HepG2 (cell line): Measurements from ENCODE around the gene SERINC5. TPM values are rescaled to one million over a fixed set of nuclear protein-coding genes. Genes with fewer than 3 reads are reported as not detected.

Source experiments
- ATAC-seq: fragments of 200-7000 bp; cut with Tn5 transposase; 3 replicates; pipeline ENCODE4 v1.9.1; 2020; ENCODE audit warnings: mild to moderate bottlenecking, moderate library complexity
- BruUV-seq: library from RNA; stranded (reverse); fragments of 400-500 nt; replicated peaks from 2 replicates; lab custom pipeline; 2021; lab: Mats Ljungman, UMichigan
- CTCF ChIA-PET: fragments of 300-600 bp; formaldehyde crosslinking; extraction: SDS; loops from one replicate; lab custom pipeline; 2021; ENCODE audit warnings: low total read pairs, inconsistent platforms, low intra/inter-chr PET ratio; lab: Yijun Ruan, JAX
- POLR2A ChIA-PET: fragments of 350-600 bp; sonication (Branson Sonifier 250); formaldehyde crosslinking; loops from one replicate; lab custom pipeline; 2020; ENCODE audit warnings: antibody characterized with exemption, inconsistent platforms; lab: Yijun Ruan, JAX
- DNase-seq: peaks from one replicate; pipeline ENCODE4 v3.0.0-alpha.2; 2015; ENCODE audit warnings: low spot score
- FAIRE-seq: peaks from 3 replicates; lab custom pipeline; 2011; peaks lifted over from hg19 to GRCh38; lab: Jason Lieb, UNC
- H2AFZ ChIP-seq: one replicate; pipeline ENCODE4 v1.6.1; 2011; ENCODE audit warnings: low read length, inconsistent platforms
- H3K27ac ChIP-seq: fragments of 300-600 bp; 3 replicates; pipeline ENCODE4 v1.8.0; 2011; ENCODE audit warnings: mixed run types, mild to moderate bottlenecking, mixed read lengths, low read length, inconsistent platforms; ENCODE audit not compliant: insufficient read depth; ENCODE audit errors: extremely low read length
- H3K27me3 ChIP-seq, 2 experiments: fragments of 200-600 bp in 1 of 2; 2 replicates in 1 of 2; 3 replicates in 1 of 2; pipeline versions ENCODE4 v1.6.0 to v1.8.0; 2011; ENCODE audit warnings: low read length in 2 of 2, mild to moderate bottlenecking in 2 of 2, moderate library complexity in 2 of 2, inconsistent platforms in 1 of 2; ENCODE audit not compliant: insufficient read depth in 2 of 2, control insufficient read depth in 1 of 2
- H3K36me3 ChIP-seq, 2 experiments: fragments of 200-600 bp in 1 of 2; replicated peaks in 1 of 2; 2 replicates in 1 of 2; 3 replicates in 1 of 2; pipeline versions ENCODE4 v1.5.1 to v1.8.0; 2011; ENCODE audit warnings: low read length in 2 of 2, inconsistent platforms in 1 of 2; ENCODE audit not compliant: insufficient read depth in 2 of 2, control insufficient read depth in 1 of 2
- H3K4me1 ChIP-seq: 2 replicates; pipeline ENCODE4 v1.5.1; 2012; ENCODE audit warnings: low read length, inconsistent platforms; ENCODE audit not compliant: insufficient read depth
- H3K4me2 ChIP-seq: 2 replicates; pipeline ENCODE4 v1.6.0; 2011; ENCODE audit warnings: low read depth, low read length, inconsistent platforms
- H3K4me3 ChIP-seq, 3 experiments: fragments of 200-600 bp in 1 of 3; sonication (generic), shearing (Covaris generic) in 1 of 3; replicated peaks in 1 of 3; 2 replicates each; pipeline ENCODE4 v1.5.1; 2011 to 2016; ENCODE audit warnings: low read length in 3 of 3, inconsistent platforms in 2 of 3, low read depth in 2 of 3, mild to moderate bottlenecking in 2 of 3, control low read depth in 1 of 3, mixed read lengths in 1 of 3; ENCODE audit not compliant: insufficient read depth in 1 of 3
- H3K79me2 ChIP-seq: one replicate; pipeline ENCODE4 v1.6.1; 2011; ENCODE audit warnings: low read length, inconsistent platforms; ENCODE audit not compliant: insufficient read depth
- H3K9ac ChIP-seq: 2 replicates; pipeline ENCODE4 v1.6.0; 2011; ENCODE audit warnings: mild to moderate bottlenecking, low read depth, low read length, inconsistent platforms; ENCODE audit not compliant: insufficient read depth
- H3K9me3 ChIP-seq: 2 replicates; pipeline ENCODE4 v1.5.1; 2012; ENCODE audit warnings: mild to moderate bottlenecking, low read length
- H4K20me1 ChIP-seq: 2 replicates; pipeline ENCODE4 v1.6.0; 2011; ENCODE audit warnings: inconsistent platforms, mild to moderate bottlenecking, low read length, moderate library complexity; ENCODE audit not compliant: insufficient read depth
- AKAP8 ChIP-seq: sonication (generic); formaldehyde crosslinking; IDR thresholded peaks from 2 replicates; pipeline ENCODE4 v1.5.1; 2020; ENCODE audit warnings: mild to moderate bottlenecking, missing genetic modification reagents
- CEBPB ChIP-seq: IDR thresholded peaks from 2 replicates; pipeline ENCODE4 v1.6.1; 2011; ENCODE audit warnings: low read depth, low read length, improper control_type of control experiment, borderline replicate concordance
- CHCHD3 ChIP-seq: sonication (generic); formaldehyde crosslinking; IDR thresholded peaks from 2 replicates; pipeline ENCODE4 v1.8.0; 2022; ENCODE audit warnings: mild to moderate bottlenecking, missing genetic modification reagents, moderate library complexity
- DNMT3B ChIP-seq: conservative IDR thresholded peaks from 2 replicates; pipeline ENCODE4 v1.6.1; 2016; ENCODE audit warnings: missing biosample characterization, control low read depth
- PTBP1 ChIP-seq: fragments of 200-400 bp; formaldehyde crosslinking; IDR thresholded peaks from 2 replicates; pipeline ENCODE4 v1.6.1; 2018; ENCODE audit warnings: low read length, low read depth; ENCODE audit not compliant: poor library complexity, severe bottlenecking
- SP1 ChIP-seq, 2 experiments: fragments of 450-650 bp in 1 of 2; sonication (generic) in 1 of 2; formaldehyde crosslinking in 1 of 2; IDR thresholded peaks; 2 replicates each; pipeline versions ENCODE4 v1.4.0 to v1.6.1; 2016 to 2020; ENCODE audit warnings: missing genetic modification reagents in 1 of 2
- ZFY ChIP-seq: sonication (generic); formaldehyde crosslinking; IDR thresholded peaks from 2 replicates; pipeline ENCODE4 v1.4.0; 2020; ENCODE audit warnings: missing genetic modification reagents
- ZFYVE20 ChIP-seq: sonication (generic); formaldehyde crosslinking; IDR thresholded peaks from 2 replicates; pipeline ENCODE4 v1.8.0; 2023; ENCODE audit warnings: low read depth, mild to moderate bottlenecking, moderate library complexity, missing genetic modification reagents, borderline replicate concordance
- ZNF547 ChIP-seq: sonication (generic); formaldehyde crosslinking; IDR thresholded peaks from 2 replicates; pipeline ENCODE4 v1.5.1; 2020; ENCODE audit warnings: mild to moderate bottlenecking, missing genetic modification reagents
- ZNF678 ChIP-seq: sonication (generic); formaldehyde crosslinking; IDR thresholded peaks from 2 replicates; pipeline ENCODE4 v1.4.0; 2020; ENCODE audit warnings: mild to moderate bottlenecking, missing genetic modification reagents
- ZNF891 ChIP-seq: sonication (generic); formaldehyde crosslinking; IDR thresholded peaks from 2 replicates; pipeline ENCODE4 v1.5.0; 2020; ENCODE audit warnings: mild to moderate bottlenecking, missing genetic modification reagents
- ZSCAN30 ChIP-seq: sonication (generic); formaldehyde crosslinking; IDR thresholded peaks from 2 replicates; pipeline ENCODE4 v1.5.0; 2020; ENCODE audit warnings: mild to moderate bottlenecking, missing genetic modification reagents
- in situ Hi-C: cut with HindIII; loops from 2 replicates; pipeline ENCODE4 v1.10.0; 2017; ENCODE audit warnings: low pct_unique_long_range_greater_than_20kb; ENCODE audit not compliant: extremely low pct_ligation_motif_present
- intact Hi-C: fragments of 100-400 bp; cut with micrococcal nuclease; formaldehyde crosslinking; loops from one replicate; pipeline ENCODE4 v1.10.0; 2022; ENCODE audit not compliant: unreplicated experiment
- polyA plus RNA-seq, 8 experiments: library from polyadenylated mRNA; depleted of rRNA in 3 of 8; stranded (reverse) in 7 of 8; unstranded in 1 of 8; fragments of >200 nt; fragmentation: Illumina TruSeq in 4 of 8; extraction: Trizol in 4 of 8; gene quantifications; 2 replicates each; pipeline versions ENCODE4 v1.2.1 to v1.2.3, GENCODE V29; 2011 to 2016; ENCODE audit warnings: low read depth in 4 of 8, missing spikeins in 1 of 8, mixed read lengths in 1 of 8; ENCODE audit not compliant: insufficient read depth in 1 of 8
- total RNA-seq, 5 experiments: library from RNA; depleted of rRNA; stranded (reverse); fragments of >200 nt; fragmentation: Illumina TruSeq; extraction: Trizol; gene quantifications; 2 replicates each; pipeline ENCODE4 v1.2.3, GENCODE V29; 2016; ENCODE audit warnings: low read depth in 1 of 5
- TF ChIP-seq, protein P1 (sequence below): sonication (generic); formaldehyde crosslinking; IDR thresholded peaks from 2 replicates; pipeline ENCODE4 v1.5.1; 2020; ENCODE audit warnings: mild to moderate bottlenecking, missing genetic modification reagents, borderline replicate concordance
- TF ChIP-seq, protein P2 (sequence below): sonication (generic); formaldehyde crosslinking; IDR thresholded peaks from 2 replicates; pipeline ENCODE4 v1.5.0; 2020; ENCODE audit warnings: missing genetic modification reagents
- TF ChIP-seq, protein P3 (sequence below): sonication (generic); formaldehyde crosslinking; IDR thresholded peaks from 2 replicates; pipeline ENCODE4 v1.4.0; 2020; ENCODE audit warnings: missing genetic modification reagents, borderline replicate concordance
- TF ChIP-seq, protein P4 (sequence below): sonication (generic); formaldehyde crosslinking; IDR thresholded peaks from 2 replicates; pipeline ENCODE4 v1.5.0; 2020; ENCODE audit warnings: missing genetic modification reagents

The SERINC5 gene
- total and polyA plus RNA-seq, 2 of the 13 experiments (the other 11 are each of a cell fraction or from before 2014, with no cell fraction given): 17.3 to 22.8 TPM

DNA sequence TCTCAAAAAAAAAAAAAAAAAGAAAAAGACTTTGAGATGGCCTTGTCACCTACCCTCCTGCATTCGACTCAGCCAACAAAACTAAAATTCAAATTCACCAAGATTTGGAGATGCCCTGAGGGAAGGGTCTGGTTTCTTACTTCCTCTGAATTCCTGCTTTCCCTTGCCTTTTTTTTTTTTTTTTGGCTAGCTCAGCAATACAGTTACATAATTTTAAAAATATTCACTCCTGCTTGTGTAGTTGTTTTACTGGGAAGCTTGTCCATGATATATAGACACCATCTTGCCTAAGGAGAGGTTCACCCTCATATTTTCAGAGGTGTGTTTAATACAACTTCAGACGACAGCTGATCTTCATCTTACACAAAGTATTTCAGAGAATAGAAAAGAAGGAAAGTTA is 21.3 kb upstream of the SERINC5 start (continued):
- TF ChIP-seq, protein P1, sequence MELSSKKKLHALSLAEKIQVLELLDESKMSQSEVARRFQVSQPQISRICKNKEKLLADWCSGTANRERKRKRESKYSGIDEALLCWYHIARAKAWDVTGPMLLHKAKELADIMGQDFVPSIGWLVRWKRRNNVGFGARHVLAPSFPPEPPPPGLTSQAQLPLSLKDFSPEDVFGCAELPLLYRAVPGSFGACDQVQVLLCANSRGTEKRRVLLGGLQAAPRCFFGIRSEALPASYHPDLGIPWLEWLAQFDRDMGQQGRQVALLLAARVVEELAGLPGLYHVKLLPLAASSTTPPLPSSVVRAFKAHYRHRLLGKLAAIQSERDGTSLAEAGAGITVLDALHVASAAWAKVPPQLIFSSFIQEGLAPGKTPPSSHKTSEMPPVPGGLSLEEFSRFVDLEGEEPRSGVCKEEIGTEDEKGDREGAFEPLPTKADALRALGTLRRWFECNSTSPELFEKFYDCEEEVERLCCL (CRISPR knock-in tag): no peak
- no peak for TF ChIP-seq ZNF678 (CRISPR knock-in tag)

DNA sequence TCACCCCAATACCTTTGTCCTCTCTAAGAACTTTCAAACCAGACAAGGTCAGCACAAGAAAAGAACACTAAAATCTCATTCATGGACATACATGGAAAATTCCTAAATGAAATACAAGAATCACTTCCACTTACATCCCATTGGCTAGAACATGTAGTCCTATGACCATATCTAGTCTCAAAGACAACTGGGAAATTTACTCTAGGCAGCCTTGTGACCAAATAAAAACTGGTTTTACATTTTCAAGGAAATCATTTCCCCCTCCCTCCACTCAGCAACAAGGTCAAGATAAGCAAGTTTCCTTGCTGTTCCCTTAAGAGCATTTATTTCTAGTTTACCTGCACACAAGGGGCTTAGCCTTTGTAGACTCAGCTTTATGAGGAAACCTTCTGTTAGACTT is 20.3 kb upstream of the SERINC5 start:
- Histone ChIP-seq H3K27ac (no peak overlapping the region), H4K20me1 (no peaks in the 10 kb centered on the region), H3K4me3 (no peak overlapping the region), H3K4me2 (no peak overlapping the region), H3K4me1 (0 out of 2 replicates have a peak, but pooled peaks cover 5% of the 10 kb centered on the region), H3K79me2 (no peaks in the 10 kb centered on the region), H3K36me3 (no peaks in the 10 kb centered on the region), H3K9ac (no peak overlapping the region), H2AFZ (no peak overlapping the region), H3K27me3 (no peaks in the 10 kb centered on the region), H3K9me3 (no peaks in the 10 kb centered on the region)
- no peak for FAIRE-seq
- ATAC-seq: no peak
- CTCF ChIA-PET: interaction anchor here (2.7 kb wide), 1 partner anchor 185 kb away, joined by 22 read pairs; no protein-coding TSS in a partner anchor
- POLR2A ChIA-PET: no interaction called here
- in situ Hi-C loops (no loop called here), intact Hi-C loops (no loop called here)
- BruUV-seq: no TSS peak
- no peak for DNase-seq
- no peak for TF ChIP-seq DNMT3B (CRISPR knock-in tag)
- TF ChIP-seq, protein P2, sequence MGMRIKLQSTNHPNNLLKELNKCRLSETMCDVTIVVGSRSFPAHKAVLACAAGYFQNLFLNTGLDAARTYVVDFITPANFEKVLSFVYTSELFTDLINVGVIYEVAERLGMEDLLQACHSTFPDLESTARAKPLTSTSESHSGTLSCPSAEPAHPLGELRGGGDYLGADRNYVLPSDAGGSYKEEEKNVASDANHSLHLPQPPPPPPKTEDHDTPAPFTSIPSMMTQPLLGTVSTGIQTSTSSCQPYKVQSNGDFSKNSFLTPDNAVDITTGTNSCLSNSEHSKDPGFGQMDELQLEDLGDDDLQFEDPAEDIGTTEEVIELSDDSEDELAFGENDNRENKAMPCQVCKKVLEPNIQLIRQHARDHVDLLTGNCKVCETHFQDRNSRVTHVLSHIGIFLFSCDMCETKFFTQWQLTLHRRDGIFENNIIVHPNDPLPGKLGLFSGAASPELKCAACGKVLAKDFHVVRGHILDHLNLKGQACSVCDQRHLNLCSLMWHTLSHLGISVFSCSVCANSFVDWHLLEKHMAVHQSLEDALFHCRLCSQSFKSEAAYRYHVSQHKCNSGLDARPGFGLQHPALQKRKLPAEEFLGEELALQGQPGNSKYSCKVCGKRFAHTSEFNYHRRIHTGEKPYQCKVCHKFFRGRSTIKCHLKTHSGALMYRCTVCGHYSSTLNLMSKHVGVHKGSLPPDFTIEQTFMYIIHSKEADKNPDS: no peak
- no peak for TF ChIP-seq ZFYVE20 (CRISPR knock-in tag)
- TF ChIP-seq ZNF891 (CRISPR knock-in tag): no peak
- TF ChIP-seq AKAP8 (CRISPR knock-in tag): no peak
- TF ChIP-seq ZSCAN30: no peak
- TF ChIP-seq ZFY (CRISPR knock-in tag): no peak
- TF ChIP-seq CHCHD3: no peak
- TF ChIP-seq, protein P3, sequence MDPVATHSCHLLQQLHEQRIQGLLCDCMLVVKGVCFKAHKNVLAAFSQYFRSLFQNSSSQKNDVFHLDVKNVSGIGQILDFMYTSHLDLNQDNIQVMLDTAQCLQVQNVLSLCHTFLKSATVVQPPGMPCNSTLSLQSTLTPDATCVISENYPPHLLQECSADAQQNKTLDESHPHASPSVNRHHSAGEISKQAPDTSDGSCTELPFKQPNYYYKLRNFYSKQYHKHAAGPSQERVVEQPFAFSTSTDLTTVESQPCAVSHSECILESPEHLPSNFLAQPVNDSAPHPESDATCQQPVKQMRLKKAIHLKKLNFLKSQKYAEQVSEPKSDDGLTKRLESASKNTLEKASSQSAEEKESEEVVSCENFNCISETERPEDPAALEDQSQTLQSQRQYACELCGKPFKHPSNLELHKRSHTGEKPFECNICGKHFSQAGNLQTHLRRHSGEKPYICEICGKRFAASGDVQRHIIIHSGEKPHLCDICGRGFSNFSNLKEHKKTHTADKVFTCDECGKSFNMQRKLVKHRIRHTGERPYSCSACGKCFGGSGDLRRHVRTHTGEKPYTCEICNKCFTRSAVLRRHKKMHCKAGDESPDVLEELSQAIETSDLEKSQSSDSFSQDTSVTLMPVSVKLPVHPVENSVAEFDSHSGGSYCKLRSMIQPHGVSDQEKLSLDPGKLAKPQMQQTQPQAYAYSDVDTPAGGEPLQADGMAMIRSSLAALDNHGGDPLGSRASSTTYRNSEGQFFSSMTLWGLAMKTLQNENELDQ (CRISPR knock-in tag): no peak
- TF ChIP-seq SP1 (IDR thresholded peaks at IDR 0.05): no peak
- no peak for TF ChIP-seq SP1 (CRISPR knock-in tag; IDR thresholded peaks at IDR 0.05)
- no peak for TF ChIP-seq CEBPB
- TF ChIP-seq ZNF547 (CRISPR knock-in tag): no peak
- TF ChIP-seq, protein P4, sequence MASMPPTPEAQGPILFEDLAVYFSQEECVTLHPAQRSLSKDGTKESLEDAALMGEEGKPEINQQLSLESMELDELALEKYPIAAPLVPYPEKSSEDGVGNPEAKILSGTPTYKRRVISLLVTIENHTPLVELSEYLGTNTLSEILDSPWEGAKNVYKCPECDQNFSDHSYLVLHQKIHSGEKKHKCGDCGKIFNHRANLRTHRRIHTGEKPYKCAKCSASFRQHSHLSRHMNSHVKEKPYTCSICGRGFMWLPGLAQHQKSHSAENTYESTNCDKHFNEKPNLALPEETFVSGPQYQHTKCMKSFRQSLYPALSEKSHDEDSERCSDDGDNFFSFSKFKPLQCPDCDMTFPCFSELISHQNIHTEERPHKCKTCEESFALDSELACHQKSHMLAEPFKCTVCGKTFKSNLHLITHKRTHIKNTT (CRISPR knock-in tag): no peak
- no peak for TF ChIP-seq PTBP1
